Mesenchymal stem cell (in vitro differentiated cells and primary cell): ENCODE data around the gene ASF1B.

Experiments used
- DNase-seq: peaks from one replicate; pipeline ENCODE4 v3.0.0-alpha.2; 2013
- H2AFZ ChIP-seq: one replicate; pipeline ENCODE4 v1.6.1; 2013; ENCODE audit warnings: low read depth, mild to moderate bottlenecking, control low read depth, inconsistent platforms, low read length, moderate library complexity
- H2AK5ac ChIP-seq: 2 replicates; pipeline ENCODE4 v1.6.1; 2013; ENCODE audit warnings: low read length, moderate library complexity, mild to moderate bottlenecking, inconsistent platforms; ENCODE audit not compliant: severe bottlenecking
- H2BK120ac ChIP-seq: one replicate; pipeline ENCODE4 v1.6.1; 2013; ENCODE audit warnings: low read depth, mild to moderate bottlenecking, inconsistent platforms, low read length, moderate library complexity
- H2BK12ac ChIP-seq, 2 experiments: one replicate each; pipeline ENCODE4 v1.6.1; 2013; ENCODE audit warnings: inconsistent platforms in 2 of 2, low read length in 2 of 2, mild to moderate bottlenecking in 2 of 2, moderate library complexity in 2 of 2, control low read depth in 1 of 2
- H2BK15ac ChIP-seq: one replicate; pipeline ENCODE4 v1.6.1; 2013; ENCODE audit warnings: mild to moderate bottlenecking, low read depth, inconsistent platforms; ENCODE audit not compliant: poor library complexity, severe bottlenecking
- H2BK5ac ChIP-seq: 2 replicates; pipeline ENCODE4 v1.6.1; 2013; ENCODE audit warnings: low read depth, mild to moderate bottlenecking, low read length, control low read depth, inconsistent platforms; ENCODE audit not compliant: poor library complexity, severe bottlenecking
- H3K14ac ChIP-seq, 2 experiments: one replicate each; pipeline ENCODE4 v1.6.1; 2013; ENCODE audit warnings: inconsistent platforms in 2 of 2, low read length in 2 of 2, control low read depth in 1 of 2, mild to moderate bottlenecking in 1 of 2, moderate library complexity in 1 of 2
- H3K18ac ChIP-seq, 2 experiments: one replicate each; pipeline ENCODE4 v1.6.1; 2013; ENCODE audit warnings: inconsistent platforms in 2 of 2, low read length in 2 of 2, control low read depth in 1 of 2, low read depth in 1 of 2, mild to moderate bottlenecking in 1 of 2
- H3K23ac ChIP-seq, 2 experiments: one replicate each; pipeline ENCODE4 v1.6.1; 2013; ENCODE audit warnings: inconsistent platforms in 2 of 2, low read length in 2 of 2, mild to moderate bottlenecking in 2 of 2, moderate library complexity in 2 of 2, control low read depth in 1 of 2
- H3K27ac ChIP-seq: 2 replicates; pipeline ENCODE4 v1.5.1; 2013; ENCODE audit warnings: mild to moderate bottlenecking, moderate library complexity, low read length, control low read depth, inconsistent platforms; ENCODE audit not compliant: poor library complexity, severe bottlenecking
- H3K27me3 ChIP-seq, 2 experiments: 2 replicates each; pipeline versions ENCODE4 v1.6.1 to v1.7.0; 2013; ENCODE audit warnings: low read length in 2 of 2, mild to moderate bottlenecking in 2 of 2, moderate library complexity in 2 of 2, control low read depth in 1 of 2, inconsistent platforms in 1 of 2; ENCODE audit not compliant: control insufficient read depth in 1 of 2, insufficient read depth in 1 of 2
- H3K36me3 ChIP-seq, 2 experiments: 2 replicates each; pipeline versions ENCODE4 v1.6.1 to v1.7.0; 2013; ENCODE audit warnings: low read length in 2 of 2, control low read depth in 1 of 2, inconsistent platforms in 1 of 2, low read depth in 1 of 2, mild to moderate bottlenecking in 1 of 2; ENCODE audit not compliant: insufficient read depth in 2 of 2, control insufficient read depth in 1 of 2
- H3K4ac ChIP-seq, 2 experiments: one replicate each; pipeline ENCODE4 v1.6.1; 2013; ENCODE audit warnings: inconsistent platforms in 2 of 2, low read length in 2 of 2, mild to moderate bottlenecking in 2 of 2, moderate library complexity in 2 of 2, control low read depth in 1 of 2, low read depth in 1 of 2
- H3K4me1 ChIP-seq: 2 replicates; pipeline ENCODE4 v1.6.1; 2013; ENCODE audit warnings: low read depth, low read length, control low read depth; ENCODE audit not compliant: control insufficient read depth, insufficient read depth
- H3K4me2 ChIP-seq: 2 replicates; pipeline ENCODE4 v1.6.1; 2013; ENCODE audit warnings: low read length, mild to moderate bottlenecking, inconsistent platforms; ENCODE audit not compliant: poor library complexity, severe bottlenecking
- H3K4me3 ChIP-seq, 2 experiments: 2 replicates each; pipeline versions ENCODE4 v1.5.1 to v1.7.0; 2013; ENCODE audit warnings: low read length in 2 of 2, mild to moderate bottlenecking in 2 of 2, control low read depth in 1 of 2, low read depth in 1 of 2; ENCODE audit not compliant: insufficient read depth in 1 of 2
- H3K79me1 ChIP-seq: replicated peaks from 2 replicates; pipeline ENCODE4 v1.6.1; 2013; ENCODE audit warnings: mild to moderate bottlenecking, control low read depth, low read length, inconsistent platforms; ENCODE audit not compliant: poor library complexity, severe bottlenecking
- H3K9ac ChIP-seq: 2 replicates; pipeline ENCODE4 v1.7.0; 2013; ENCODE audit warnings: mild to moderate bottlenecking, low read length, moderate library complexity
- H3K9me3 ChIP-seq: 2 replicates; pipeline ENCODE4 v1.7.0; 2013; ENCODE audit warnings: mild to moderate bottlenecking, low read length; ENCODE audit not compliant: control insufficient read depth
- H4K8ac ChIP-seq: one replicate; pipeline ENCODE4 v1.6.1; 2013; ENCODE audit warnings: inconsistent platforms, mild to moderate bottlenecking, low read length, moderate library complexity
- H4K91ac ChIP-seq: one replicate; pipeline ENCODE4 v1.6.1; 2013; ENCODE audit warnings: mild to moderate bottlenecking, low read length, inconsistent platforms
- WGBS: methylation state at CpG from one replicate; pipeline ENCODE4 v1.1.7; 2013; ENCODE audit warnings: mixed read lengths; 5-methylcytosine and 5-hydroxymethylcytosine counted together

ASF1B gene

DNA sequence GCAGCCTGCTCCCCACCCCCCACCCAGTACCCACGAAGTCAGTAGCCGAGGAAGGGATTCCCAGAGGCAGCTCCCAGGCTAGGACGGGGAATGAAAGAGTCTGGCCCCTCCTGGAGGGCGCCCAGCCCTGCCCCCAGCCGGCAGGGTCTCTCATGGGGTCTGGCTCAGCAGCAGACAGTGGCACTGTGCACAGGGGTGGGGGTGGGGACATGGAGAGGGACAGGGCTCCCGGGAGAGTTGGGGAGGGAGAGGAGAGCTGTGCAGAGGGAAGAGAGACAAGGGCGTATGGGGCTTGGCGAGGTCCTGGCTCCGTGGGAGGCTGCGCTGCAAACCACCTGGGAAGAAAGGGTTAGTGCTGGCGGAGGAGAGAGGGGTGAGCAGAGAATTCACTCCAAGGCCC, 27.7 kb upstream of the ASF1B start:
- no peak overlapping the region for H3K4me2 ChIP-seq
- no peak overlapping the region for H2BK12ac ChIP-seq
- H2BK5ac ChIP-seq, result no peak overlapping the region
- DNase-seq, result no peak
- no peaks in the 10 kb centered on the region for H3K27me3 ChIP-seq
- no peak overlapping the region for H3K18ac ChIP-seq
- WGBS, result 41% methylated on average over 11 of the region's 11 CpGs
- no peaks in the 10 kb centered on the region for H3K9me3 ChIP-seq
- no peak overlapping the region for H2BK120ac ChIP-seq
- H3K23ac ChIP-seq, result no peak overlapping the region
- no peak overlapping the region for H3K4me3 ChIP-seq
- H3K79me1 ChIP-seq, result no peaks in the 10 kb centered on the region
- no peak overlapping the region for H3K27ac ChIP-seq
- H3K9ac ChIP-seq, result no peak overlapping the region
- H4K91ac ChIP-seq, result no peak overlapping the region
- H3K14ac ChIP-seq, result no peak overlapping the region
- peaks cover 12% of the 10 kb centered on the region for H3K4me1 ChIP-seq
- no peak overlapping the region for H3K4ac ChIP-seq
- H2BK15ac ChIP-seq, result no peak overlapping the region
- no peak overlapping the region for H4K8ac ChIP-seq
- H2AFZ ChIP-seq, result no peak overlapping the region
- H3K36me3 ChIP-seq, result peaks cover 5 to 73% of the 10 kb centered on the region in 2 experiments
- H2AK5ac ChIP-seq, result no peak overlapping the region

DNA sequence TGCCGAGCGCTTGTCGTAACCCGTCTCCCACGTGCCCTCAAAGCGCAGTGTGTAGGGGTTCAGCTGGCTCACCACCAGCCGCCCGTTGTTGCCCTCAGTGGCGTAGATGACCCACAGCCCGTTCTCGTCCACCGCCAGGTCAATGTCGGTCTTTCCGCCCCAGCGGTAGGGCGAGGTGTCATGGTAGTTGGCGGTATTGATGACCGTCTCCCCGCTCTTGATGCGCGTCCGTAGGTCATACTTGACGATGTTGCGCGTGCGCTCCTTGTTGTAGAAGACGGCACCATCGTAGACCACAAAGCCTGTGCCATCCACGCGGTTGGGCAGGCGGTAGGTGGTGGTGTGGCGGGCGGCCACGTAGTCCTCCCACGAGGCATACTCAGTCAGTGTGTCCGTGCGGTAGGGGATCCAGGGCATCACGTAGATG, 26.5 kb upstream of the ASF1B start:
- H3K18ac ChIP-seq, result no peak overlapping the region
- peak overlapping the region; percentile 53 for H4K91ac ChIP-seq
- no peak overlapping the region for H2BK15ac ChIP-seq
- H2BK120ac ChIP-seq, result no peak overlapping the region
- no peak overlapping the region for H3K23ac ChIP-seq
- no peak overlapping the region for H4K8ac ChIP-seq
- no peak overlapping the region for H2BK12ac ChIP-seq
- no peak overlapping the region for H3K9ac ChIP-seq
- no peak overlapping the region for H3K4me2 ChIP-seq
- WGBS, result 98% methylated on average over 38 of the region's 38 CpGs
- H2BK5ac ChIP-seq, result no peak overlapping the region
- H3K4ac ChIP-seq, result no peak overlapping the region
- H3K9me3 ChIP-seq, result no peaks in the 10 kb centered on the region
- H3K36me3 ChIP-seq, result peaks cover 14 to 73% of the 10 kb centered on the region in 2 experiments
- no peak for DNase-seq
- no peak overlapping the region for H2AFZ ChIP-seq
- H2AK5ac ChIP-seq, result no peak overlapping the region
- H3K27me3 ChIP-seq, result no peaks in the 10 kb centered on the region
- H3K27ac ChIP-seq, result no peak overlapping the region
- H3K4me3 ChIP-seq, result no peak overlapping the region
- peaks cover 13% of the 10 kb centered on the region for H3K4me1 ChIP-seq
- no peak overlapping the region for H3K14ac ChIP-seq
- no peaks in the 10 kb centered on the region for H3K79me1 ChIP-seq

- no peak overlapping the region for H4K91ac ChIP-seq
- peak overlapping the region in 1 of 2 experiments; percentile 23 for H3K4me3 ChIP-seq
- no peak overlapping the region for H3K14ac ChIP-seq
- no peak overlapping the region for H2BK5ac ChIP-seq
- no peak overlapping the region for H3K9ac ChIP-seq
- WGBS, result 99% methylated on average over 16 of the region's 19 CpGs
- no peak overlapping the region for H3K4ac ChIP-seq
- no peaks in the 10 kb centered on the region for H3K27me3 ChIP-seq
- H2AK5ac ChIP-seq, result no peak overlapping the region
- H3K23ac ChIP-seq, result no peak overlapping the region
- no peak overlapping the region for H2BK15ac ChIP-seq
- no peaks in the 10 kb centered on the region for H3K9me3 ChIP-seq
- no peak overlapping the region for H3K27ac ChIP-seq
- no peak for DNase-seq
- peaks cover 26 to 87% of the 10 kb centered on the region in 2 experiments for H3K36me3 ChIP-seq
- peaks cover 13% of the 10 kb centered on the region for H3K4me1 ChIP-seq
- H3K18ac ChIP-seq, result no peak overlapping the region
- no peak overlapping the region for H2BK120ac ChIP-seq
- H3K4me2 ChIP-seq, result no peak overlapping the region
- no peaks in the 10 kb centered on the region for H3K79me1 ChIP-seq
- H4K8ac ChIP-seq, result no peak overlapping the region
- no peak overlapping the region for H2AFZ ChIP-seq
- no peak overlapping the region for H2BK12ac ChIP-seq
Measured at GRCh38 chr19:14161305-14161704, 24.9 kb upstream of the ASF1B start.

- H2BK5ac ChIP-seq, result no peak overlapping the region
- no peak overlapping the region for H4K91ac ChIP-seq
- peaks cover 13% of the 10 kb centered on the region for H3K4me1 ChIP-seq
- no peak overlapping the region for H2BK12ac ChIP-seq
- H3K79me1 ChIP-seq, result no peaks in the 10 kb centered on the region
- H3K4ac ChIP-seq, result no peak overlapping the region
- no peak overlapping the region for H3K9ac ChIP-seq
- no peak overlapping the region for H2AK5ac ChIP-seq
- H2BK120ac ChIP-seq, result no peak overlapping the region
- no peak overlapping the region for H3K27ac ChIP-seq
- no peak overlapping the region for H4K8ac ChIP-seq
- no peak overlapping the region for H3K4me2 ChIP-seq
- 96% methylated on average over 22 of the region's 25 CpGs for WGBS
- H3K14ac ChIP-seq, result no peak overlapping the region
- no peak overlapping the region for H2BK15ac ChIP-seq
- no peak overlapping the region for H3K23ac ChIP-seq
- H3K18ac ChIP-seq, result no peak overlapping the region
- H3K9me3 ChIP-seq, result no peaks in the 10 kb centered on the region
- peaks cover 30 to 97% of the 10 kb centered on the region in 2 experiments for H3K36me3 ChIP-seq
- H3K27me3 ChIP-seq, result no peaks in the 10 kb centered on the region
- DNase-seq, result no peak
- no peak overlapping the region for H2AFZ ChIP-seq
- H3K4me3 ChIP-seq, result no peak overlapping the region
Measured at GRCh38 chr19:14160017-14160703, 23.8 kb upstream of the ASF1B start.
